CD4-positive, alpha-beta T cell treated with Interleukin-17A for 4 hours (primary cell): ENCODE data around the gene RAX2.
A peak's percentile ranks its signal among the peaks of the same experiment; 100 is the strongest.
"Not testable (repeated sequence)": the region's sequence is repeated elsewhere in the genome, so short reads cannot be mapped to it uniquely, and the experiment has no call there.

Experiments
- DNase-seq: peaks from one replicate; pipeline ENCODE4 v3.0.0-alpha.2; 2020; ENCODE audit warnings: mixed read lengths

Gene RAX2

DNA sequence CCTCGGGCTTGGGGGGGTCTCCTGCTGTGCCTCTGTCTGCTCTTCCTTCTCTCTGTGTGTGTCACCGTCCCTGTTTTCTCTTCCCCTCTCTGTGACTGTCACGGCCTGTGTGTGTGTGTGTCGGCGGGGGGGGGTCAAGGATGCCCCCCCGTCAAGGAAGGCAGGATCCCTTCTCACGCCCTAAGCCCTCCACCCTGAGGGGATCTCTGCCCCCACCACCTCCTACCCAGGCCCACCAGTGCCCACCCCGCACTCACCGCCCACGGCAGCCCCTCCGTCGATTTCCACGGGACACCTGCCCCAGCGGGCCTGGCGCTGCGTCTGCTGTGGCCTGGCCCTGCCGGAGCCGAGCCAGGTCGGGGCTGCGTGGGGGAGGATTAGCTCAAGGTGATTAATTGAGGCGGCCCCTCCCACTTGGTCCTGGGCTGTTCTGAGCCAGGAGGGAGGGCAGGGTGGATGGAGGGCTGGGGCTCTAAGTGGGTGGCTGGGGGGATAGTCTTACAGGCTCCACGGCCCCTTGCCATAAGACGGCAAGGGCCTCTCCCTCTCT, at the start of gene RAX2:
Gene RAX2 (minus strand): TSS at position 323 of the 550 bp plus-strand sequence. CDS start 486 bp downstream, outside the sequence.
- no peak for DNase-seq

GRCh38 chr19:3821156-3821555, 49.1 kb upstream of the RAX2 start:
- DNase-seq = no peak

DNA sequence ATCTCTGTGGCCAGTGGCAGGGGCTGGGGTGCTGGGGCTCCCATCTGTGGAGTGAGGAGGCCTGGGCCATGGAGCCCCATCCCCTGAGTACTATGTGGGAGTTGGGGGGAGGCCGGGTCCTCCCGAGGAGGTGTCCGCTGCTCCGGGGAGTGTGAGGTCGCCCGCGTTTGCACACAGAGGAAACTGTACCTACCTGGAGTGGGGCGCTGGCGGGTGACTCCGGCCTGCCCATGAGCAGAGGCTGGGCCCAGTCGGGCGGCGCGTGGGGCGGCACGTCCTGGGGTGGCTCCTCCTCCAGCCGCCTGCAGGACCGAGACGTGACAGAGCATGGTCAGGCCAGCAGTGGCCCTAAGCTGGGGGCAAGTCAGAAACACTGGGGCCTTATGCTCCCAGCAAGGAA, 48.0 kb upstream of the RAX2 start:
- DNase-seq = no peak

DNA sequence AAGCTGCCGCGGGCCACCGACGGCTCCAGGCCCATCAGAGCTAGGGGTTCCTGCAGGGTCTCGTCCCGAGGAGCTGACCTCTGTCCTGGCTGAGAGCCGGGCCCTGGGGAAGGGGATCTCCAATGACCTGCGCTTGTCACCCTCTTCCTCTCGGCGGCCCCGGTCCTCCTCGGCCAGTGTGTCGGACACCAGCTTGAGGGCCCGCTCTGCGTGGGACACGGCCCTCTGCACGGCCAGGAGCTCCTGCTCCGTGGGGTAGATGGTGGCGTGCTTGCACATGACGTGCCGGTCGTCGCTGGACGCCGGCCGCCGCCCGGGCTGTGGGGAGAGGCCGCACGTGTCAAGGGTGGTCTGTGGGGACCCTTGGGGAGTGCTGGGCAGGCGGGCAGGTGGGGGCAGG, 46.9 kb upstream of the RAX2 start:
- no peak for DNase-seq

- DNase-seq = peak; percentile 29
Observed at GRCh38 chr19:3818466-3818865, 46.4 kb upstream of the RAX2 start.

- no peak for DNase-seq
Observed at GRCh38 chr19:3817761-3818160, 45.7 kb upstream of the RAX2 start.

- DNase-seq = no peak
Observed at GRCh38 chr19:3816566-3817218, 44.7 kb upstream of the RAX2 start.

- DNase-seq = not testable (repeated sequence)
Observed at GRCh38 chr19:3816148-3816547, 44.1 kb upstream of the RAX2 start.

GRCh38 chr19:3814648-3815047, 42.6 kb upstream of the RAX2 start:
- no peak for DNase-seq

- peak; percentile 31 for DNase-seq
Observed at GRCh38 chr19:3813473-3814392, 41.7 kb upstream of the RAX2 start.

- DNase-seq = no peak
Observed at GRCh38 chr19:3810708-3811355, 38.8 kb upstream of the RAX2 start.

- no peak for DNase-seq
Observed at GRCh38 chr19:3809881-3810707, 38.1 kb upstream of the RAX2 start.

GRCh38 chr19:3808420-3809143, 36.6 kb upstream of the RAX2 start:
- no peak for DNase-seq

- DNase-seq = no peak
Observed at GRCh38 chr19:3807574-3808354, 35.7 kb upstream of the RAX2 start.

DNA sequence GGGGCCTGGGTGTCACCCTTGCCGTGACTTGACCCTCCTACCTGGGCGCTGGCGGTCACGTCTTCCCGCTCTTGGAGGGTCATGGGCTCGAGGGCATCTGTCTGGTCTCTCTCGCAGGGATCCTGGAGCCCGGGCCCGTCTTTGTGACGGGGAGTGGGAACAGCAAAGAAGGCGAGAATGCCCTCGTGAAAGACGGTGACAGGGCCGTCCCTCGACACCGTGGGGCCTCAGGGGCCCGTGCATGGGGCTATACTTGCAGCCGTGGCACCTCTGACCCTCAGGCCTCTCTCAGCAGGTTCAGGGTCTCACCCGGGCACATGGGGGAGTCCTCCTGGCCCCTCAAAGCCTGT, 35.1 kb upstream of the RAX2 start:
- no peak for DNase-seq

DNA sequence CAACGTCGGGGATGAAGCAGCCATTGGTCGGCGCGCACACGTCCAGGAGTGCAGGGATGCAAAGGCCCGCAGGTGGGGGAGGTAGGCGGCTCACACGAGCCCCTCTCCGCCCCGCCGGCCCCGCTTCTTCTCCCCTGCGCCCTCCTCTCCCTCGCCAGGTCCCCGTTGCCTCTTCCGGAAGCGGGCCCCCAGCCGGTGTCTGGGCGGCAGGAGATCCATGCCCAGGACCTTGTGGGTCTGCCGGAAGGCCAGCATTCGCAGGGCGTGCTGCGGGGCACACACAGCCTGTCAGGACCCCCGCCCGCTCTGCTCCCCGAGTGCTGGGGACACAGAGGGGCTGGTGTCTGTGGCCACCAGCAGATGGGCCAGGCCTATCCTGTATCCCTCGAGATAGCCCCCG, 33.8 kb upstream of the RAX2 start:
- DNase-seq = no peak

DNA sequence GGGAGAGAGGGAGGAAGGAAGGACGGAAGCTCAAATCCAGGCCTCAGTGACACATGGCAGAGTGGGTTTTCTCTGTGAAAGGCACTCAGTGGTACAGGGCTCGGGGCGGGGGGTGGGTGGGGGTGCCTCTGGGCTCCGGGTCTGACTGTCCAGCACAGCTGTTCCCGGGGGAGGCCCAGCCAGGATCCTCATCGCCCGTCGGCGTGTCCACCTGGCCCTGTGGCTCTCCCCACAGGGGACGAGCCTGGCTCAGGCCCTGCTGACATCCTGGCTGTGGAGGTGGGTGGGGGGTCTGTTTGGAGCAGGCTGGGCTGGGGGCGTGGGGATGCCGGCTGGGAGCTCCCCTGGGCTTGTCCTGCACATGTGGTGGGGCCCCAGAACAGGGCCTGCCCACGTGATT, 32.4 kb upstream of the RAX2 start:
- no peak for DNase-seq

GRCh38 chr19:3803986-3804385, 32.0 kb upstream of the RAX2 start:
- no peak for DNase-seq

DNA sequence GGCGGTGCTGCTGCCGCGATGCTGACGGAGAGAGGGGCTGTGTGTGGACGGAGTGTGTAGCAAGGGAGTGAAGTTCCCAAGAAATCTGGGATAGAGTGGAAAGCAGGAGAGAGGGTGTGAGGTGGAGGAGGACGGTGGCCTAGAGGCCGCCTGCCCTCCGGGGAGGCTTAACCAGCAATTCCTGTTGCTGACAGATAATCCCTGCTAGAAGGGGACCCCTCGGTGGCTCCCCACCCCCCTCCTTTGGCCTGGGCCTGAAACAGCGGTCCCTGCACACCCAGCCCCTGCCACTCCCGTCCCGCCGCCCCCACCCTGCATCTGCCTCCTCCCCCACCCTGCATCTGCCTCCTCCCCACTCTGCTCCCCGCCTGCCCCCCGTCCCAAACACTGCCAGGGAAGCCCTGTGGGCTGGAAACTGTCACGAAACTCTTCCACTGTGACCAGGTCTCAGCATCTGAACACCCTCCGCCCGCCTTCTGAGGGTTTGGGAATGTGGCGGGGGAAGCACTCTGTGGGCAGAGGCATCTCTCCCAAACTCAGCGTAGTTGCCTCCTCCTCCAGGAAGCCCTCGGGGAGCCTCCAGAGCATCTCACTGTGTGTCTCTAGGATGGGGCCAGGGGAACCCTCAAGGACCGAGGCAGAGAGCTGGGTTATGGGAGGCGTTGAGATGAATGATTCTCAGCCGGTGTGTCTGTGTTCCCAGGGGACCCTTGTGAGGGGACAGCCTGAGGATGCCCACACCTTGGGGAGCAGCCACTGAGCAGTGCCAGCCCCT, 31.3 kb upstream of the RAX2 start:
- no peak for DNase-seq

DNA sequence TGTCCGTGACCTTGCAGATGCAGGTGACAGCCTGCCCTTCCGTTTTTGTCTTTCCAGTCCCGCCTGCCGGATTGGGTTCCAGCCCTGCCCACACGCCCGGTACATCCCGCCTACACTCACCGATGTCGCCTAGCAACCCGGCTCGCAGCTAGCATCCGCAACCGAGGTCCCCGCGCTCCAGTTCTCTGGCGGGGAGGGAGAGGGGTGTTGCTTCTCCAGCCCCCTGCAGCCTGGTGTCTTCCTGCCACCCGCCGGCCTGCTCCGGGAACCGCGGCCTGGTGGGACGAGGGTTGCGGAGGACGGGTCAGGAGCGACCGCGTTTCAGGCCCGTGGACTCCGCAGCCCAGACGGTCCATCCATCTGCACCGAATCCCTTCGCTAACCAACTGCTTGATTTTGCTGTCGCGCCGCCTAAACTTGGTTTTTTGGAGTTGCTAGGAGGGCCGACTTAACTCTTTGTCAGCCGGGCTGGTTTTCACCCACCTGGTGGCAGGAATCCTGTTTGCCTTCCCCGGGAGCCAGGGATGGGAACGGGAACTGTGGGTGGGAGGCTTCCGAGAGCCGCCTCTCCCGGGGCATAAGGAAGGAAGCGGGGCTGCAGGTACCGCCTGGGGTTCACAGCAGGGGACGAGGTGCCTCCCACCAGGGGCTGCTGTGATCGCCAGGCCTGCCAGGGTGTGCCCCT, 29.5 kb upstream of the RAX2 start:
- DNase-seq = peak; percentile 77
